CD4-positive, alpha-beta T cell (primary cell): Measurements from ENCODE around the gene CERT1. TPM values are rescaled to one million over a fixed set of nuclear protein-coding genes. Genes with fewer than 3 reads are reported as not detected.

Source experiments
- ATAC-seq: fragments of 200-7000 bp; cut with Tn5 transposase; one replicate; pipeline ENCODE4 v1.10.0; 2022; ENCODE audit warnings: mild to moderate bottlenecking; ENCODE audit not compliant: poor library complexity
- CTCF ChIA-PET: fragments of 350-600 bp; sonication (Branson Sonifier 250); formaldehyde crosslinking; loops from one replicate; lab custom pipeline; 2021; ENCODE audit warnings: antibody characterized with exemption, inconsistent platforms; lab: Charles Lee
- POLR2A ChIA-PET: fragments of 350-600 bp; sonication (Branson Sonifier 250); formaldehyde crosslinking; loops from one replicate; lab custom pipeline; 2021; ENCODE audit warnings: antibody characterized with exemption, inconsistent platforms; lab: Charles Lee
- DNase-seq, 14 experiments: peaks; one replicate each; pipeline ENCODE4 v3.0.0-alpha.2; 2013 to 2020; ENCODE audit warnings: mixed read lengths in 2 of 14
- H3K27ac ChIP-seq, 2 donors: one replicate each; pipeline versions ENCODE4 v1.5.1 to v1.7.0; 2013; ENCODE audit warnings: low read length in 2 of 2, low read depth in 1 of 2, mild to moderate bottlenecking in 1 of 2
- H3K27me3 ChIP-seq, 2 experiments: 1 replicate in 1 of 2; 2 replicates in 1 of 2; pipeline versions ENCODE4 v1.6.1 to v1.7.0; 2013; ENCODE audit warnings: low read length in 2 of 2, control low read depth in 1 of 2, mild to moderate bottlenecking in 1 of 2, moderate library complexity in 1 of 2; ENCODE audit not compliant: insufficient read depth in 2 of 2, control insufficient read depth in 1 of 2
- H3K36me3 ChIP-seq: one replicate; pipeline ENCODE4 v1.6.1; 2013; ENCODE audit warnings: low read length, control low read depth; ENCODE audit not compliant: insufficient read depth
- H3K4me1 ChIP-seq: one replicate; pipeline ENCODE4 v1.6.1; 2013; ENCODE audit warnings: low read length, control low read depth; ENCODE audit not compliant: insufficient read depth
- H3K4me3 ChIP-seq: one replicate; pipeline ENCODE4 v1.5.1; 2013; ENCODE audit warnings: mild to moderate bottlenecking, low read length, moderate library complexity
- H3K9me3 ChIP-seq, 2 experiments: 1 replicate in 1 of 2; 2 replicates in 1 of 2; pipeline versions ENCODE4 v1.6.1 to v1.7.0; 2013; ENCODE audit warnings: low read length in 2 of 2, mild to moderate bottlenecking in 2 of 2, control low read depth in 1 of 2, moderate library complexity in 1 of 2; ENCODE audit not compliant: control insufficient read depth in 1 of 2, insufficient read depth in 1 of 2
- H3K27ac Mint-ChIP-seq: one replicate; pipeline ENCODE4 v1.8.0; 2020; ENCODE audit warnings: mixed read lengths
- H3K27me3 Mint-ChIP-seq: one replicate; pipeline ENCODE4 v1.8.0; 2021; ENCODE audit warnings: mixed read lengths
- H3K36me3 Mint-ChIP-seq: one replicate; pipeline ENCODE4 v1.8.0; 2021; ENCODE audit warnings: low read depth, mixed read lengths
- H3K4me1 Mint-ChIP-seq: one replicate; pipeline ENCODE4 v1.8.0; 2021; ENCODE audit warnings: low read depth, mixed read lengths
- H3K4me3 Mint-ChIP-seq: one replicate; pipeline ENCODE4 v1.8.0; 2020; ENCODE audit warnings: mild to moderate bottlenecking, mixed read lengths
- H3K9me3 Mint-ChIP-seq: one replicate; pipeline ENCODE4 v1.8.0; 2020; ENCODE audit warnings: mixed read lengths
- intact Hi-C, 2 experiments: fragments of 100-400 bp; cut with DNase I in 1 of 2; cut with micrococcal nuclease in 1 of 2; formaldehyde crosslinking; loops; one replicate each; pipeline versions ENCODE4 v1.15.1 to v1.9.0; 2023 to 2025; cut with DNase I, micrococcal nuclease
- total RNA-seq, 174 experiments: library from RNA in 2 of 174; stranded (reverse) in 2 of 174; gene quantifications; one replicate each; pipeline ENCODE4 v1.2.3 and lab custom pipeline; 2021 to 2026
- TF ChIP-seq, protein P1 (sequence below): fragments of 200-600 bp; IDR thresholded peaks from one replicate; pipeline ENCODE4 v1.8.0; 2022; ENCODE audit warnings: antibody characterized with exemption, mild to moderate bottlenecking

The CERT1 gene
- total RNA-seq, 2 experiments from 2014 or later = 26.5 to 28.7 TPM

DNA sequence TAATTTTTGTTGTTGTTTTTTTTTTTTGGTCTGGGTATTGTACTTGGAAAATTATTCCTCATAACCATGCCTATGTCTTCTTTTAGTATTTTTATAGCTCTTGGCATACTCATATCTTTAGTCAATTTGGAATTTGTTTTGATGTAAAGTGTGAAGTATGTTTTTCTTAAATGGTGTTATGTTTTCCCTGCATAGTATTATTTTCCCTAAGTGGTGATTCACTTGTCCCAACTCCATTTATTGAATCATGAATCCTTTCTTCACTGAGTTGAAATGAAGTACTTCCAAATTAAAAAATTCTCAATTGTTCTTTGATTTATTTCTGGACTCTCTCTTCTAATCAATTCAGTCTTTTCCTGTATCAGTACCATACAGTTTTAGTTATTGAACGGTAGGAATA lies 46.8 kb upstream of the CERT1 start:
- Histone ChIP-seq H3K9me3 (peaks cover 0 to 4% of the 10 kb centered on the region in 2 experiments), H3K27ac (no peak overlapping the region), H3K4me1 (no peaks in the 10 kb centered on the region), H3K4me3 (no peak overlapping the region), H3K36me3 (peaks cover 18% of the 10 kb centered on the region), H3K27me3 (no peaks in the 10 kb centered on the region)
- peaks cover 4% of the 10 kb centered on the region for H3K9me3 Mint-ChIP-seq
- TF ChIP-seq, protein P1, sequence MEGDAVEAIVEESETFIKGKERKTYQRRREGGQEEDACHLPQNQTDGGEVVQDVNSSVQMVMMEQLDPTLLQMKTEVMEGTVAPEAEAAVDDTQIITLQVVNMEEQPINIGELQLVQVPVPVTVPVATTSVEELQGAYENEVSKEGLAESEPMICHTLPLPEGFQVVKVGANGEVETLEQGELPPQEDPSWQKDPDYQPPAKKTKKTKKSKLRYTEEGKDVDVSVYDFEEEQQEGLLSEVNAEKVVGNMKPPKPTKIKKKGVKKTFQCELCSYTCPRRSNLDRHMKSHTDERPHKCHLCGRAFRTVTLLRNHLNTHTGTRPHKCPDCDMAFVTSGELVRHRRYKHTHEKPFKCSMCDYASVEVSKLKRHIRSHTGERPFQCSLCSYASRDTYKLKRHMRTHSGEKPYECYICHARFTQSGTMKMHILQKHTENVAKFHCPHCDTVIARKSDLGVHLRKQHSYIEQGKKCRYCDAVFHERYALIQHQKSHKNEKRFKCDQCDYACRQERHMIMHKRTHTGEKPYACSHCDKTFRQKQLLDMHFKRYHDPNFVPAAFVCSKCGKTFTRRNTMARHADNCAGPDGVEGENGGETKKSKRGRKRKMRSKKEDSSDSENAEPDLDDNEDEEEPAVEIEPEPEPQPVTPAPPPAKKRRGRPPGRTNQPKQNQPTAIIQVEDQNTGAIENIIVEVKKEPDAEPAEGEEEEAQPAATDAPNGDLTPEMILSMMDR = no peak
- DNase-seq (no peak), ATAC-seq (no peak)
- H3K4me3 Mint-ChIP-seq = no peak overlapping the region
- H3K4me1 Mint-ChIP-seq = peaks cover 12% of the 10 kb centered on the region
- peaks cover 87% of the 10 kb centered on the region for H3K36me3 Mint-ChIP-seq
- CTCF ChIA-PET = no interaction called here
- no peaks in the 10 kb centered on the region for H3K27me3 Mint-ChIP-seq
- intact Hi-C loops = no loop called here
- H3K27ac Mint-ChIP-seq = no peak overlapping the region
- POLR2A ChIA-PET = no interaction called here

DNA sequence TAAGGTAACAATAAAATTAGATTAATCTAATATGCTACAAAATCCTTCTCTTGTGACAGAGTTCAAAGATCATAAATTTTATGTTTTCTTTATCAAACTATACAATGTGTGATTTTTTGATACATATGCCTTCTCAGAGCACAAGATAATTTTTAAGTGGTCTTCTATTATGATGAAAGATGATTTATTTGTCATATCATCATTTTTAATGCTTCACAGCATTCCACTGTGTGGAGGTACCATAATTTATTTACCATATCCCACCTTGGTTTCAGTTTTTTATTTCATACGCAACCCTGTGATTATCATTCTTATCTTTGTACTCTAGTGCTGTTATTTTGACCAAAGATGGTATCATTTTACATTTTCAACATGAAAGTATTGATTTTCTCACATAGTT lies 41.9 kb upstream of the CERT1 start:
- Histone ChIP-seq H3K36me3 (peaks cover 27% of the 10 kb centered on the region), H3K9me3 (no peaks in the 10 kb centered on the region), H3K27me3 (no peaks in the 10 kb centered on the region), H3K4me3 (no peak overlapping the region), H3K27ac (no peak overlapping the region), H3K4me1 (no peaks in the 10 kb centered on the region)
- Mint-ChIP-seq H3K4me3 (no peak overlapping the region), H3K27ac (no peak overlapping the region), H3K27me3 (no peaks in the 10 kb centered on the region), H3K9me3 (no peaks in the 10 kb centered on the region), H3K36me3 (peaks cover 88% of the 10 kb centered on the region), H3K4me1 (peaks cover 8% of the 10 kb centered on the region)
- ChIA-PET POLR2A (no interaction called here), CTCF (no interaction called here)
- no peak for DNase-seq
- TF ChIP-seq, protein P1 = no peak
- intact Hi-C loops = no loop called here
- no peak for ATAC-seq

DNA sequence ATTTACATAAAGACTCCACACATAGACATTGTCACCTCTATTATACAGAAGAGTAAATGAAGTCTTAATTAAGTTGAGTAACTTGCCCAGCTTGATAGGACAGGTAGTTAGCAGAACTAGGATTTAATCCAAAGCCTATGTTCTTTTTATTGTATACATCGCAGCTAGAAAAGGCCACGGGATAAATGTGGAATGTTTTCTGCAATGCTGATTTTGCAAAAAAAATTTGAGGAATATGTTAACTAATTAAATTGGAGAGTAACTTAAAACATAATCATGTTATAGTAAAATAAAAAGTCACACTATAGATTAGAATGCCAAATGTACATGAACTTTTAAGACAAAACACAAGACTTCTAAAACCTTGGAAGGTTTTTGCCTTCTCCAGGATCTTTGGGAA lies 41.3 kb upstream of the CERT1 start:
- ChIA-PET CTCF (no interaction called here), POLR2A (no interaction called here)
- H3K27me3 ChIP-seq = no peaks in the 10 kb centered on the region
- intact Hi-C loops = no loop called here
- Mint-ChIP-seq H3K4me3 (no peak overlapping the region), H3K27ac (no peak overlapping the region), H3K36me3 (peaks cover 83% of the 10 kb centered on the region), H3K4me1 (peaks cover 8% of the 10 kb centered on the region), H3K9me3 (no peaks in the 10 kb centered on the region), H3K27me3 (no peaks in the 10 kb centered on the region)
- peaks cover 26% of the 10 kb centered on the region for H3K36me3 ChIP-seq
- no peak for DNase-seq
- no peak overlapping the region for H3K4me3 ChIP-seq
- no peak for ATAC-seq
- H3K4me1 ChIP-seq = no peaks in the 10 kb centered on the region
- H3K27ac ChIP-seq = no peak overlapping the region
- no peaks in the 10 kb centered on the region for H3K9me3 ChIP-seq
- TF ChIP-seq, protein P1 = no peak
